ENCODE data around the gene MKRN2.

GRCh38 chr3:12571986-12572385, 15.1 kb downstream of the MKRN2 start:
- TF ChIP-seq CTCF (conservative IDR thresholded peaks at IDR 0.05 in 1 of 2, IDR thresholded peaks at IDR 0.05 in 1 of 2; ENCODE audit: extremely low read depth in 1 of 2, insufficient read depth in 1 of 2, low read depth in 1 of 2, low read length in 2 of 2) (no peak), EZH2 (IDR thresholded peaks at IDR 0.05; ENCODE audit: borderline replicate concordance, low read length) (no peak)
